Smooth muscle cell of the coronary artery (primary cell): Measurements from ENCODE around the gene SULT1C4. TPM values are rescaled to one million over a fixed set of nuclear protein-coding genes. Genes with fewer than 3 reads are reported as not detected.

Experiments used
- total RNA-seq: library from RNA; depleted of rRNA; stranded (reverse); fragments of >200 nt; gene quantifications from 2 replicates; pipeline ENCODE4 v1.2.3, GENCODE V29; 2014; ENCODE audit warnings: low replicate concordance

The SULT1C4 gene
- not detected in 2 replicates for total RNA-seq

DNA sequence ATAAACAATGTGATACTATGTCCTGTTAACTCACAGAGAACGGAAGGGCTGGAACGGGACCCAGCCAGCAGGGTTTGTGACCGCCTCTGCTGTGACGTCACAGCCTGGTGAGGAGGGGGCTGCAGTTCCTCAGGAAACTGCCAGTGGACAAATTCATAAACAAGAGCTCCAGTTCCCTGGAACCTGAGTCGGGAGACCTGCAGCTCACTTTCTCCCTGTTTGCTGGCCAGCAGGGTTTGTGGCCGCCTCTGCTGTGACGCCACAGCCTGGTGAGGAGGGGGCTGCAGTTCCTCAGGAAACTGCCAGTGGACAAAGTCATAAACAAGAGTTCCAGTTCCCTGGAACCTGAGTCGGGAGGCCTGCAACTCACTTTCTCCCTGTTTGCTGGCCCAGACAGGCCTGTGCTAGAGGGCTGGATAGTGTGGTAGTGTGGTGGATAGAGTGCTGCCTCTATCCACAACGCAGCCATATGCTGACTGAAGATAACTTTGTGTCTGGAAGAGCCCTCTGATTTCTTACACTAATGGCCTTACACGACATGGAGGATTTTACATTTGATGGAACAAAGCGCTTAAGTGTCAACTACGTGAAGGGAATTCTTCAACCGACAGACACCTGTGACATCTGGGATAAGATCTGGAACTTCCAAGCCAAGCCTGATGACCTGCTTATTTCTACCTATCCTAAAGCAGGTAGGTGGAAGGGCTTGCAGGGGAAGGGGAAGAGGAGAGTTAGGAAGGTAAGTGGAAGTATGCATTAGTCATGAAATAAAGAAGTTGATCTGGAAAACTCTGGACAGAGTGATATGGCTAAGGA is at the start of gene SULT1C4:
TSS of gene SULT1C4 (plus strand) at position 140 of the 816 bp plus-strand sequence. CDS start at position 524, 384 bp downstream.

Other genes starting within 250 kb of the SULT1C4 start
- not detected in 2 replicates for gene SULT1C3, start 138.0 kb upstream of the SULT1C4 start, total RNA-seq
- gene SULT1C2, start 89.1 kb upstream of the SULT1C4 start, total RNA-seq: 1.1 TPM in 1 of 2 replicates, not detected in the other
- gene GCC2, start 71.3 kb downstream of the SULT1C4 start, total RNA-seq: 14.4 and 15.9 TPM in 2 replicates
- 57.4 and 92.6 TPM in 2 replicates for gene LIMS1, start 156.5 kb downstream of the SULT1C4 start, total RNA-seq